GM18508 (cell line): ENCODE measurements around the gene MS4A6E.
A peak's percentile ranks its signal among the peaks of the same experiment; 100 is the strongest.
"Not testable (repeated sequence)": the region's sequence is repeated elsewhere in the genome, so short reads cannot be mapped to it uniquely, and the experiment has no call there.

Experiments used
- ATAC-seq: cut with Tn5 transposase; IDR thresholded peaks from one replicate; pipeline ENCODE4 v1.9.1; 2021; ENCODE audit warnings: moderate number of reproducible peaks; ENCODE audit not compliant: insufficient read depth, unreplicated experiment

MS4A6E gene

GRCh38 chr11:60334005-60334620 lies 7.1 kb downstream of the MS4A6E start:
- ATAC-seq = no peak

GRCh38 chr11:60336767-60337391 lies 9.8 kb downstream of the MS4A6E start:
- ATAC-seq = no peak

GRCh38 chr11:60338053-60338452 lies 11.0 kb downstream of the MS4A6E start:
- ATAC-seq = no peak

- ATAC-seq = no peak
Observed at GRCh38 chr11:60339356-60339755, 12.3 kb downstream of the MS4A6E start.

GRCh38 chr11:60343094-60343704 lies 16.1 kb downstream of the MS4A6E start:
- ATAC-seq = no peak

DNA sequence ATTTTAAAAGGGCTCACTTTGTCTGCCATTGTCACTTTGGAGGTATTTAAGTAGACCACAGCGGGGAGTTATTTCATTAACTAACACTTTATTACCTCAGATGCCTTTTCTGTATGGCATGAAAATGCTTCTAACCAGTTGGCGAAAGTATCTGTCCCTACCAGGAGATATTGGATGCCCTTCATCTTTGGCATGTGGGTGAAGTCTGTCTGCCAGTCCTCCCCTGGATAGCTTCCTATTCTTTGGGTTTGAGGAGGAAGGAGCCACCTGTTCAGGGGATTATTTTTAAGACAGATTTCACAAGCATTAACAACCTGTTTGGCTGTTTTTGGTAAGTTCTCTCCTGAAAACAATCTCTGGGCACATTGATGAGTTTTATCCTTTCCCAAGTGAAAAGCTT lies 17.1 kb downstream of the MS4A6E start:
- no peak for ATAC-seq

GRCh38 chr11:60345489-60345888 lies 18.4 kb downstream of the MS4A6E start:
- ATAC-seq = no peak

- ATAC-seq = no peak
Observed at GRCh38 chr11:60347084-60347797, 20.2 kb downstream of the MS4A6E start.

DNA sequence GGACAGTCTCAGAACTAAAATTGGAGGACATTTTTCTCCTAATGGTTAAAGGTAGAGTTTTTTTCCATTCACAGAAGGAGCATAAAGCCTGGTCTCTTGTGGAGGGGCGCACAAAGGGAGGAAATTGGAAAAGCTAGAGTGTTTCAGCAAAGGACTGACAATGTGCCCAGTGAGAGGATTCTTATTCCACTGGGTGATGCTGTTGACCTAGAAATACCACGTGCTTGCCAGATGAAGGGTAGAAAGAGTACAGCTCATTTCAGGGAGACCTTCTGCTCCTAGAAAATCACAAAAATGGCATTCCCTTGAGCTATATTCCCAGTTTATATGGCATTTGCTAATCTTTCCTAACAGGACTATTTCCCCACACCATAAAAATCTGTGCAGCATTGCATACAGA lies 21.1 kb downstream of the MS4A6E start:
- no peak for ATAC-seq

DNA sequence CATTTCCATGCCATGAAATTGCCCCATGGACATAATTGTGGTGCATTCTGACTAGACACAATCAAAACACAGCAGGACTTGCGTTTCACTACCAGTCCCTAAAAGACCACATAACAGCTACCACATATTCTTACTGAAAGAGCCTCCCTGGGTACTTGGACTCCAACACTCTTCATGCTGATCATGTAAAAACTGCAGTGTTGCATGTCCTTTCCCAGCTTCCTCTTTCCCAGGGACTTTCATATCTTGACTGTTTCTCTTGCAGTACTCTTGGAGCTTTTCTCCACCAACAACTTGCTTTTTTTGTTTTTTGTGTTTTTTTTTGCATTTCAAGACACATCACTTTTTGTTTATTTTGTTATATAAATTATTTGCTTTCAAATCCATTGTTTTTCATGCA lies 22.9 kb downstream of the MS4A6E start:
- ATAC-seq = no peak

GRCh38 chr11:60357771-60358170 lies 30.7 kb downstream of the MS4A6E start:
- ATAC-seq = no peak

DNA sequence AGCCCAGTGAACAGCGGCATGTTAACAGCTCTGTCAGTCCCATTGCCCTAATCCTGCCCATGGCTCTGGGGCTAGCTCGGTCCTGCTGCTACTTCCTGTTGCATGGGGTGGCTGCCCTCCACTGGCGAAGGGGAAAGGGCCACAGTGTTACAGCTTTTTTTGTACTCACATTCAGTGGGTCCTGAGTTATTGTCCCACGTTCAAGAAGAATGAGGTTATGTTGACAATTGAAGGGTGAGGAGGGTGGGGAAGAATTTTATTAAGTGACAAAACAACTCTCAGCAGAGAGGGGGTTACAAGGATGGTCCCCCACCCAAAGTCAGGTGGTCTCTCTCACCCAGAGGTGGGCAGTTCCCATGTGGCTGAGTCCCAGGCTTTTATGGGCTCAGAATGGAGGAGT lies 33.6 kb downstream of the MS4A6E start:
- ATAC-seq = no peak

GRCh38 chr11:60362241-60362640 lies 35.2 kb downstream of the MS4A6E start:
- no peak for ATAC-seq

DNA sequence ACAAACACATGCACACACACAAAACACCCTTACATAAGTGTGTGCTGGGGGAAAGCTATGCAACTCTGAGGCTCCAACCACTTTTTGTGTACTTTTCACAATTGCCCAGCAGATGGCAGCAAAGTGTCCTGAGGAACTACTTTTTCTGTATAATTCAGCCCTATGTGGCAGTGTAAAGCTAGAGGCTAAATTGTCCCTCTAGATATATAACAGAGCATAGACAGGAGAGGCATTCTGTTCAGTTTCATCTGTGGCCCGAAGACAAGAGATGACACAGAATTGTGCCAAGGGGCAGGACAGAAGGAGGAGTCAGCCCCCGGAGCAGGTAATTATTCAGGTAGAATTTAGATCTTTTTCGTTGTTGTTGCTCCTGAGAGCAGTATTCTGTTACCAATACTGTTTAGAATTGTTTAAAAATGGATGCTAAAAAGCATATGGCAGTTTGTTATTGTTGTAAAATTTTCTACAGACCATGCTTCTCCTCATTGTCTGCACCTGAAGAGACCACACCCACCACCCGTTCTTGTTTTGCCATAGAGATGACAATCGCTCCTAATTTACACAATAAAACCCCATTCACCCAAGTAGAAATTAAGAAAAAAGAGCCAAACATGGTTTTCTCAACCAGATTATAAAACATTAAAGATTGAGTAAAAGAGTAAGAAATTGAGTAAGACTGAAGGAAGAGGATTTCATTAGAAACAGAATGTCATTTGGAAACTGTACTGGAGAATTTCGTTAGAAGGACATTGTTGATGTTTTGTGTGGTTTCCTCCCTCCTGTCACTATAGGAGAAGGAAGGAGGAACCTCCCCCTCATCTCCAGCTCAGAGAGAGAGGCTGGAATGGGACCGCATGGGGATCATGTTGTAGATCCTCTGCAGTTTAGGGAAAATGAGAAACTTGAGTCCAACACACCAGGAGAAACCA lies 36.8 kb downstream of the MS4A6E start:
- peak; percentile 46 for ATAC-seq

GRCh38 chr11:60366262-60366904 lies 39.3 kb downstream of the MS4A6E start:
- ATAC-seq = not testable (repeated sequence)

GRCh38 chr11:60367009-60367408 lies 40.0 kb downstream of the MS4A6E start:
- peak; percentile 72 for ATAC-seq

GRCh38 chr11:60367896-60368295 lies 40.8 kb downstream of the MS4A6E start:
- ATAC-seq = no peak

DNA sequence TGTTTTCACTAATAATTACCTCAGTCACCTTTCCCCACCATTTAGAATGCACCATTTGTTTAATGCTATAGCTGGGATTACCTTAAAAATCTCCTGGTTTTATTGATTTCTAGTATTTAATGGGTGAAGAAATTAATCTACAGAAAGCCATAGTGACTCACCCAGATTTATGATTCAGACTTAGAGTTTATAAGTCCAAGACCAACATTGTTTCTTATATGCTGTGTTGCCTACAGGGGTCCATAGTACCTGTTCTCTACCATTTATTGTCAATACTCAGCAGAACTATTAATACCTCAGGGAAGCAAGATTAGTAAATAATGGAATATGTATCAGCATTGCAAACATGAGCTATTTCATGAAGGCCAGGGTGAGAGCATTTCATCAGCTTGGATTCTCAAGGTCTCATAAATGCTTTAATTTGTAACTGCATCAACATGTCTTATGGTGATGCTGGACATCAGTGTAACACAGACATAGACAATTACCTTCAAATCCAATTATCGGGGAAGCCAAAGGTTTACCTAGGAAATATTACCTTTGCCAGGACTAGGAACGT lies 43.3 kb downstream of the MS4A6E start:
- ATAC-seq = no peak

DNA sequence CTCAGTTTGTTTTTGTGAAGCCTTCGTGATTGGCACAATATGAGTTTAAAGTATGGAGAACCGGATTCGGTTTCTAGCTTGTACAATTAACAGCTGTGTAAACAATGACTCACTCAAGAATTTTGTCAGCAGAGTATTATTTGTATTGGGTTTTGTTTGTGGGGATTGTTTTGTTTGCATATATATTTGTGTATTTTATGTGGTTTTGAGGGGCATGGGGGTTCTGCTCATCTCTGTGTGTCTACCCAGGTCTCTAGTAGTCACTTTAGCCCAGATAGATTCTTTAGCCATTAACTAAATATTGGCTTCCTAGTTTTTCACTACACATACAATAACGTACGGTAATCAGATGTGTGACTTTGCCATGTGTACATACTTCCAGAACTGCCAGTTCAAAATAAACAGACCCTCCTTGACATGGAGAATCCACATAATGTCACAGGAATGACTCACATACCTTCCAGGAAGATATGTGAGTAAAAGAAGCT lies 43.8 kb downstream of the MS4A6E start:
- ATAC-seq = no peak
